Measurements from ENCODE around the gene IL22RA2.

- TF ChIP-seq POLR2AphosphoS5 (IDR thresholded peaks at IDR 0.05) (no peak), EP300 (IDR thresholded peaks at IDR 0.05) (no peak), CTCF (IDR thresholded peaks at IDR 0.05) (no peak)
These were observed 76.4 kb downstream of the IL22RA2 start for GRCh38 chr6:137097057-137097456.
